SK-N-SH (cell line): ENCODE data around the gene KRTAP15-1. TPM values are rescaled to one million over a fixed set of nuclear protein-coding genes. Genes with fewer than 3 reads are reported as not detected.

ENCODE experiments used
- CTCF ChIA-PET: fragments of 300-600, 350-600 bp; formaldehyde crosslinking; extraction: SDS; loops from one replicate; lab custom pipeline; 2021; lab: Yijun Ruan, JAX
- POLR2A ChIA-PET: fragments of 350-600 bp; sonication (Branson Sonifier 250); formaldehyde crosslinking; extraction: SDS; loops from one replicate; lab custom pipeline; 2020; ENCODE audit warnings: antibody characterized with exemption, inconsistent platforms; lab: Yijun Ruan, JAX
- DNase-seq: peaks from one replicate; pipeline ENCODE4 v3.0.0; 2012
- H2AFZ ChIP-seq: fragments of 200-600 bp; sonication (generic); 2 replicates; pipeline ENCODE4 v1.8.1; 2016; ENCODE audit warnings: antibody characterized with exemption, mild to moderate bottlenecking, low read depth
- H3F3A ChIP-seq: fragments of 200-600 bp; sonication (generic); replicated peaks from 2 replicates; pipeline ENCODE3; 2016; ENCODE audit warnings: antibody characterized with exemption, mild to moderate bottlenecking; ENCODE audit not compliant: insufficient read depth
- H3K27ac ChIP-seq, 2 experiments: fragments of 200-500 bp in 1 of 2; fragments of 200-600 bp in 1 of 2; sonication (Bioruptor generic) in 1 of 2; sonication (generic), shearing (Covaris generic) in 1 of 2; 2 replicates each; pipeline versions ENCODE4 v1.5.1 to v1.6.1; 2014 to 2016; ENCODE audit warnings: low read depth in 2 of 2, inconsistent platforms in 1 of 2, low read length in 1 of 2, mild to moderate bottlenecking in 1 of 2, mixed read lengths in 1 of 2
- H3K27me3 ChIP-seq: fragments of 200-600 bp; sonication (generic), shearing (Covaris generic); 2 replicates; pipeline ENCODE4 v1.6.1; 2016; ENCODE audit warnings: mixed run types; ENCODE audit not compliant: insufficient read depth
- H3K36me3 ChIP-seq, 2 experiments: fragments of 200-500 bp in 1 of 2; fragments of 200-600 bp in 1 of 2; sonication (Bioruptor generic) in 1 of 2; sonication (generic) in 1 of 2; replicated peaks in 1 of 2; 2 replicates each; pipeline versions ENCODE3 to v1.5.1; 2014 to 2016; ENCODE audit warnings: low read length in 1 of 2, mild to moderate bottlenecking in 1 of 2; ENCODE audit not compliant: insufficient read depth in 2 of 2, control insufficient read depth in 1 of 2
- H3K4me1 ChIP-seq, 2 experiments: fragments of 200-500 bp in 1 of 2; fragments of 200-600 bp in 1 of 2; sonication (Bioruptor generic) in 1 of 2; sonication (generic), shearing (Covaris generic) in 1 of 2; 2 replicates each; pipeline versions ENCODE4 v1.5.1 to v1.6.1; 2014 to 2016; ENCODE audit warnings: low read depth in 1 of 2, low read length in 1 of 2, mixed run types in 1 of 2; ENCODE audit not compliant: insufficient read depth in 2 of 2, control insufficient read depth in 1 of 2
- H3K4me2 ChIP-seq: fragments of 200-600 bp; sonication (generic), shearing (Covaris generic); 2 replicates; pipeline ENCODE4 v1.6.1; 2017; ENCODE audit warnings: mixed run types
- H3K4me3 ChIP-seq, 2 experiments: fragments of 200-500 bp in 1 of 2; fragments of 200-600 bp in 1 of 2; sonication (Bioruptor generic) in 1 of 2; sonication (generic), shearing (Covaris generic) in 1 of 2; 2 replicates each; pipeline versions ENCODE4 v1.5.1 to v1.8.1; 2014 to 2016; ENCODE audit warnings: low read depth in 2 of 2, inconsistent platforms in 1 of 2, low read length in 1 of 2, mild to moderate bottlenecking in 1 of 2, mixed read lengths in 1 of 2, moderate library complexity in 1 of 2
- H3K79me2 ChIP-seq: fragments of 200-600 bp; sonication (generic); 2 replicates; pipeline ENCODE4 v1.8.1; 2017; ENCODE audit warnings: mild to moderate bottlenecking; ENCODE audit not compliant: insufficient read depth
- H3K9ac ChIP-seq: fragments of 200-600 bp; sonication (generic); 2 replicates; pipeline ENCODE4 v1.6.1; 2017; ENCODE audit warnings: mixed run types
- H3K9me2 ChIP-seq: fragments of 200-600 bp; sonication (generic); 2 replicates; pipeline ENCODE4 v1.6.1; 2017; ENCODE audit warnings: mixed run types
- H3K9me3 ChIP-seq: fragments of 200-600 bp; sonication (generic); 2 replicates; pipeline ENCODE4 v1.6.1; 2017; ENCODE audit warnings: mixed run types, mild to moderate bottlenecking, moderate library complexity
- H4K20me1 ChIP-seq: fragments of 200-600 bp; sonication (generic); 2 replicates; pipeline ENCODE4 v1.6.1; 2017; ENCODE audit warnings: mild to moderate bottlenecking, mixed run types; ENCODE audit not compliant: insufficient read depth
- ELF1 ChIP-seq: IDR thresholded peaks from 2 replicates; pipeline ENCODE4 v1.4.0; 2012
- GABPA ChIP-seq: IDR thresholded peaks from 2 replicates; pipeline ENCODE4 v1.4.0; 2012; ENCODE audit warnings: low read depth, mild to moderate bottlenecking
- IRF3 ChIP-seq: fragments of 150-350 bp; IDR thresholded peaks from 2 replicates; pipeline ENCODE4 v1.6.1; 2016; ENCODE audit warnings: mild to moderate bottlenecking, low read depth, low read length
- MAX ChIP-seq: IDR thresholded peaks from 2 replicates; pipeline ENCODE4 v1.4.0; 2012; ENCODE audit warnings: low read depth
- MXI1 ChIP-seq: IDR thresholded peaks from 2 replicates; pipeline ENCODE4 v1.6.1; 2012; ENCODE audit warnings: mild to moderate bottlenecking, low read depth, low read length, improper control_type of control experiment
- PBX3 ChIP-seq: IDR thresholded peaks from 2 replicates; pipeline ENCODE4; 2012
- POLR2AphosphoS5 ChIP-seq: IDR thresholded peaks from 2 replicates; pipeline ENCODE4 v1.6.1; 2012; ENCODE audit warnings: low read depth, low read length
- RCOR1 ChIP-seq: fragments of 150-350 bp; IDR thresholded peaks from 2 replicates; pipeline ENCODE4 v1.6.1; 2017; ENCODE audit warnings: antibody characterized with exemption, low read length
- RFX5 ChIP-seq: IDR thresholded peaks from 2 replicates; pipeline ENCODE4 v1.6.1; 2012; ENCODE audit warnings: mild to moderate bottlenecking, improper control_type of control experiment, low read length
- SIN3A ChIP-seq: IDR thresholded peaks from 2 replicates; pipeline ENCODE4 v1.6.1; 2012; ENCODE audit warnings: low read depth, mild to moderate bottlenecking, low read length, moderate library complexity, borderline replicate concordance
- SMC3 ChIP-seq: IDR thresholded peaks from 2 replicates; pipeline ENCODE4 v1.6.1; 2012; ENCODE audit warnings: low read depth, low read length, improper control_type of control experiment
- TAF1 ChIP-seq: IDR thresholded peaks from 2 replicates; pipeline ENCODE4 v1.6.1; 2012; ENCODE audit warnings: low read depth, mild to moderate bottlenecking, low read length, moderate library complexity, borderline replicate concordance
- TCF12 ChIP-seq: IDR thresholded peaks from 2 replicates; pipeline ENCODE4 v1.4.0; 2012
- TEAD4 ChIP-seq: IDR thresholded peaks from 2 replicates; pipeline ENCODE4 v1.4.0; 2012; ENCODE audit warnings: mild to moderate bottlenecking, borderline replicate concordance; ENCODE audit not compliant: insufficient read depth
- WGBS: methylation state at CpG from one replicate; pipeline ENCODE4 v1.1.6; 2017; ENCODE audit warnings: low lambda C conversion rate; 5-methylcytosine and 5-hydroxymethylcytosine counted together
- polyA plus RNA-seq, 3 experiments: library from polyadenylated mRNA; depleted of rRNA; stranded (reverse); fragments of >200 nt; gene quantifications; 2 replicates each; pipeline ENCODE4 v1.2.3, GENCODE V29; 2012

Gene KRTAP15-1
- polyA plus RNA-seq, 1 of the 3 experiments (the other 2 are of a cell fraction) = not detected

GRCh38 chr21:30487336-30487735 is 47.3 kb downstream of the KRTAP15-1 start, which contains the start of gene KRTAP19-2:
Gene KRTAP19-2 (minus strand): TSS chr21:30487436. CDS start chr21:30487348, 88 bp downstream.
- Histone ChIP-seq H3K4me1 (no peaks in the 10 kb centered on the region), H2AFZ (no peak within 1 kb of the TSS), H3K4me3 (no peak within 1 kb of the TSS), H3K4me2 (no peak within 1 kb of the TSS), H3K79me2 (no peaks in the 10 kb centered on the region), H3K9me3 (no peaks in the 10 kb centered on the region; the same call in 1 of the 2 replicates), H3F3A (no peaks in the 10 kb centered on the region), H3K36me3 (no peaks in the 10 kb centered on the region), H3K27me3 (0 out of 2 replicates have a peak, but pooled peaks cover 8% of the 10 kb centered on the region), H3K27ac (no peak within 1 kb of the TSS), H3K9ac (no peak within 1 kb of the TSS), H4K20me1 (no peaks in the 10 kb centered on the region), H3K9me2 (no peaks in the 10 kb centered on the region)
- CTCF ChIA-PET = no interaction called here
- TF ChIP-seq GABPA (no peak), TCF12 (no peak), IRF3 (no peak), SMC3 (no peak), MAX (no peak), PBX3 (no peak), MXI1 (no peak), POLR2AphosphoS5 (no peak), TEAD4 (no peak), SIN3A (no peak), TAF1 (no peak), RFX5 (no peak), ELF1 (no peak), RCOR1 (no peak)
- 0% methylated on average over 2 of the region's 2 CpGs for WGBS
- POLR2A ChIA-PET = no interaction called here
- no peak for DNase-seq

Other genes starting within 250 kb of the KRTAP15-1 start
- gene CLDN8, start 224.2 kb upstream of the KRTAP15-1 start, polyA plus RNA-seq (2012; rRNA removed) = not detected in 2 replicates
- gene KRTAP24-1, start 157.3 kb upstream of the KRTAP15-1 start, polyA plus RNA-seq (2012; rRNA removed) = not detected in 2 replicates
- gene KRTAP25-1, start 150.8 kb upstream of the KRTAP15-1 start, polyA plus RNA-seq (2012; rRNA removed) = not detected in 2 replicates
- not detected in 2 replicates for gene KRTAP26-1, start 120.0 kb upstream of the KRTAP15-1 start, polyA plus RNA-seq (2012; rRNA removed)
- not detected in 2 replicates for gene KRTAP27-1, start 102.6 kb upstream of the KRTAP15-1 start, polyA plus RNA-seq (2012; rRNA removed)
- gene KRTAP23-1, start 91.7 kb upstream of the KRTAP15-1 start, polyA plus RNA-seq (2012; rRNA removed) = not detected in 2 replicates
- not detected in 2 replicates for gene KRTAP13-2, start 68.0 kb upstream of the KRTAP15-1 start, polyA plus RNA-seq (2012; rRNA removed)
- not detected in 2 replicates for gene KRTAP13-1, start 44.2 kb upstream of the KRTAP15-1 start, polyA plus RNA-seq (2012; rRNA removed)
- not detected in 2 replicates for gene KRTAP13-3, start 14.3 kb upstream of the KRTAP15-1 start, polyA plus RNA-seq (2012; rRNA removed)
- not detected in 2 replicates for gene KRTAP13-4, start 10.1 kb upstream of the KRTAP15-1 start, polyA plus RNA-seq (2012; rRNA removed)
- gene KRTAP19-1, start 40.1 kb downstream of the KRTAP15-1 start, polyA plus RNA-seq (2012; rRNA removed) = not detected in 2 replicates
- not detected in 2 replicates for gene KRTAP19-2, start 47.2 kb downstream of the KRTAP15-1 start, polyA plus RNA-seq (2012; rRNA removed)
- gene KRTAP19-3, start 51.7 kb downstream of the KRTAP15-1 start, polyA plus RNA-seq (2012; rRNA removed) = not detected in 2 replicates
- gene KRTAP19-4, start 56.9 kb downstream of the KRTAP15-1 start, polyA plus RNA-seq (2012; rRNA removed) = not detected in 2 replicates
- gene KRTAP19-5, start 61.9 kb downstream of the KRTAP15-1 start, polyA plus RNA-seq (2012; rRNA removed) = not detected in 2 replicates
- gene KRTAP19-6, start 101.6 kb downstream of the KRTAP15-1 start, polyA plus RNA-seq (2012; rRNA removed) = not detected in 2 replicates
- not detected in 2 replicates for gene KRTAP19-7, start 121.0 kb downstream of the KRTAP15-1 start, polyA plus RNA-seq (2012; rRNA removed)
- not detected in 2 replicates for gene KRTAP22-2, start 150.1 kb downstream of the KRTAP15-1 start, polyA plus RNA-seq (2012; rRNA removed)
- gene KRTAP6-3, start 152.2 kb downstream of the KRTAP15-1 start, polyA plus RNA-seq (2012; rRNA removed) = not detected in 2 replicates
- gene KRTAP6-2, start 158.6 kb downstream of the KRTAP15-1 start, polyA plus RNA-seq (2012; rRNA removed) = not detected in 2 replicates
- not detected in 2 replicates for gene KRTAP22-1, start 160.8 kb downstream of the KRTAP15-1 start, polyA plus RNA-seq (2012; rRNA removed)
- gene KRTAP6-1, start 173.7 kb downstream of the KRTAP15-1 start, polyA plus RNA-seq (2012; rRNA removed) = not detected in 2 replicates
- not detected in 2 replicates for gene KRTAP20-1, start 176.2 kb downstream of the KRTAP15-1 start, polyA plus RNA-seq (2012; rRNA removed)
- not detected in 2 replicates for gene KRTAP20-4, start 180.4 kb downstream of the KRTAP15-1 start, polyA plus RNA-seq (2012; rRNA removed)
- gene KRTAP20-2, start 194.9 kb downstream of the KRTAP15-1 start, polyA plus RNA-seq (2012; rRNA removed) = not detected in 2 replicates
- not detected in 2 replicates for gene KRTAP20-3, start 202.6 kb downstream of the KRTAP15-1 start, polyA plus RNA-seq (2012; rRNA removed)